GM21619 (cell line): ENCODE results near the gene SFRP5.
A peak's percentile ranks its signal among the peaks of the same experiment; 100 is the strongest.

ENCODE experiments used
- ATAC-seq: cut with Tn5 transposase; IDR thresholded peaks from one replicate; pipeline ENCODE4 v1.9.1; 2021; ENCODE audit not compliant: unreplicated experiment

SFRP5 gene

DNA sequence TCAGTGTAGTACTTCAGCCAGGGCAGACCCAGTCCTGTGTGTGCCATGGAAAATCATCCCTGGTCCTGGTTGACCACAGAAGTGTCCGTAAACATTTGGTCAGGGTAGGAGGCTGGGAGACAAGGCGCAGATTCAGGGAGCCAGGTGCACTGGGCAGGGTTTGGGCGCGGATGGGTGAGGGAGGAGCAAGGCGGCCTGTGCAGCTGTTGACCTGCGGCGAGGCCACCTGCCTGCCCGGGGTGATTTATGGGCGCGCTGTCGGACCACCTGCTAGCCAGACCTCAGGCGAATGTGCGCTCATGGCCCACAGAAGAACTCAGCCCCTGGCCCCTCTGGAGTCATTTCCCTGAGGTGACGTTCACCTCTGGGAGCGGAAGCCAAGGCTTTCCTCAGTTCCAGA is 6.6 kb downstream of the SFRP5 start:
- no peak for ATAC-seq

- no peak for ATAC-seq
Measured at GRCh38 chr10:97764519-97764931, 7.3 kb downstream of the SFRP5 start.

- ATAC-seq: no peak
Measured at GRCh38 chr10:97763947-97764346, 7.9 kb downstream of the SFRP5 start.

- ATAC-seq: no peak
Measured at GRCh38 chr10:97763411-97763810, 8.4 kb downstream of the SFRP5 start.

DNA sequence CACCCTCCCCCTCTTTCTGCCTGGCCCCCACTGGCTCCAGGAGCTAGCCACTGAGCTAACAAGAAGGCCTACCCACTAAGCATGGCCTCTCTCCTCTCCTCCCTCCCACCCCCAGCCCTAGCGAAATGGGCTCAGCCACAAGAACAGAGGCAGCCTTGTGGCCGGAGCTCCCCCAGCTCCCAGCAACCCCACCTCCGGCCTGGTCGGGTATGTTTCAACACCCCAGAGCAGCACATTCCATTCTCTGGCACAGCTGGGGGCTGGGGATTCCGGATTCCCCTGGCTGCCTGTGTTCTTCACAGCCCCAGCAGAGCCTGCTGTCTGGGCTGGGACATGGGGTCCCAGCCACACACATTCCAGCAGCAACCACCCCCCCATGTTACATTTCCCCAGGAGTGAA is 9.0 kb downstream of the SFRP5 start:
- no peak for ATAC-seq

DNA sequence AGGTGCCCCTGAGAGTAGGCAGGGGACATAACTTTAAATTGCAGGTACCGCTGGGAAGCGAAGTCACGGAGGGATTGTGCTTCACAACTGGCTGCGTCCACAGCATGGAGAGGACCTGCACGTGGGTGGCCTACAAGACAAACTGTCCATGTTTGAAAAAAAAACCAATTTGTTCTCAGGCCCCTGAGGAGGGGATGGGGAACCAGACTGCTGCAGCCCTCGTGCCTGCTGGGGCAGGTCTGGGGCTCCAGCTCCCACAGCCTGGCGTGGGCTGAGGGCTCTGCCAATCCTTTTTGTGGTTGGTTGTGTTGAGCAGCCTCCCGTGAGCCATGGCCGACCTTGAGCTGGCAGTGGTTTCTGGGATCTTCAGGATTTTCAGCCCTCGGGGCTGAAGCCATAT is 9.7 kb downstream of the SFRP5 start:
- ATAC-seq: no peak

DNA sequence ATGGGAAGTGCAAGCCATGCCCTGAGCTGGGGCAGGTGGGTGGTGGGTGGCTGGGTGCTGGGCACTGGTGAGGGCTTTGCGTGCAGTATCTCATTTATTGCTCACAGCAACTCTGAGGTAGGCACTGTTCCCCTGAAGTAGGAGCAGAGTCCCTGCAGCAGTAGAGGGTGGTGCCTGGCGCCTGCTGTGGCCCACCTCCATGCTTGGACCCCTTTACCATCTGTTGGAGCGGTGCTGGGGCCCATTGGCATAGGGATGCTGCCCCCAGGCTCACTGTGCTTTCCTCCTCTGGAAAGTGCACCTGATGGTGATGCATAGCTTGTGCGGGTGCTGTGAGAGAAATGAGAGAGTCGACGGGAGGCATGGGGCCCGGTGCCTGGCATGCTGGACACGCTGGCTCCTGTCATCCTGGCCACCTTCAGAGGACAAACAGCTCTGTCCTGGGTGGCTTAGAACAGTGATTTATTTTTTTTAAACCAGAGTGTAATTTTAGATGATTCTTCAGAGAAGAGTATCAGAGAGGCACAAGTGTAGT is 10.4 kb downstream of the SFRP5 start:
- no peak for ATAC-seq

DNA sequence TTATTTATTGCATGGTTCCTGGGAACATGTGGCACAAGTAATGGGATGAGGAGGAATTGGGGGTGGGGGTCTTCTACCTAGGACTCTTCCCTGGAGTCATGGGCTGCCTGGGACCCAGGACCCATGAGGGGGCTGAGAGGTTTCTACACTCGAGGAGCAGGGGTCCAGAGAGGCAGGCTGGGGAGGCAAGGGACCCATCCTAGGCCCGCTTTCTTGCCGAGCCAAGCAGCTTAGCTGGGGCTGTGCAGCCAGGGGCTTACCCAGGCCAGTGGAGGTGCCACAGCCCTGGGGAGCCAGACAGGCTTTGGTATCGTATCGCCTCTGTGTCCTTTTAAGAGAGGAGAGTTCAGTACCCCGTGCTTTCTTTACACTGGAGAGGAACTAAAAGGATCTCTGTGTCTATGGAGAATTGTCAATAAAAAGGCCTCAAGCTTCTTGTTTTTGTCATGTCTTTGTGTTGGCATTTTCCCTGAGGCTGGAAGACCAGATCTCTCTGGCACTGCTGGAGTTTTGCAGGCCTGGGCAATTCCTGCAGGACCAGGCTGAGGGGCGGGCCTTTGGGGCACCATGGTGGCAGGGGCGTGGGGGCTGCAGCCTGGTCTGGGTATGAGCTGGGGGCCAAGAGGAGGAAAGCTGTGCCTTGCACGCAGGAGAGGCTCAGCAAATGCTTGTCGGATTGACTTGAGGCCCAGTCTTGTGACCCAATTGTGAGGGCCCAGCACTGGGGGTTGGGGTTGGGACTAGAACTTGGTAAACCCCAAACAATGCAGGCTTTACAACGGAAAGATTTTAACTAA is 11.1 kb downstream of the SFRP5 start:
- no peak for ATAC-seq

DNA sequence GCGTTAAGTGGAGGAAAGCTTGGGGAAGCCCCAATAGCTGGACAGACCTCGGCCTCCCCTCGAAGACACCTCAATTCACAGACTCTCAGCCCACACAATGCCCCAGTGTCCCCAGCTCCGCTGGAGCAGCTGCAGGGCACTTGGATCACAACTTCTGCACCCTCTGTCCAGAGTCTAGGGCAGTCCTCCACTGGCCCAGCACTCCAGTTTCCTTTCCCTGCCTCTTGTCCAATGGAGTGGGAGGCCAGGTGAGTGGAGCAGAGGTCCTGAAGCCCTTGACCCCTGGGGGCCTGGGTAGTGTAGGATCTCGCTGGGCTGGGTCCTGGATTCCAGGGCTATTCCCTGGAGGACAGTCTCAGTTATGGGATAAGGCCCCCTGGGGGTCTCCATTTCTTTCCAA is 11.9 kb downstream of the SFRP5 start:
- no peak for ATAC-seq

DNA sequence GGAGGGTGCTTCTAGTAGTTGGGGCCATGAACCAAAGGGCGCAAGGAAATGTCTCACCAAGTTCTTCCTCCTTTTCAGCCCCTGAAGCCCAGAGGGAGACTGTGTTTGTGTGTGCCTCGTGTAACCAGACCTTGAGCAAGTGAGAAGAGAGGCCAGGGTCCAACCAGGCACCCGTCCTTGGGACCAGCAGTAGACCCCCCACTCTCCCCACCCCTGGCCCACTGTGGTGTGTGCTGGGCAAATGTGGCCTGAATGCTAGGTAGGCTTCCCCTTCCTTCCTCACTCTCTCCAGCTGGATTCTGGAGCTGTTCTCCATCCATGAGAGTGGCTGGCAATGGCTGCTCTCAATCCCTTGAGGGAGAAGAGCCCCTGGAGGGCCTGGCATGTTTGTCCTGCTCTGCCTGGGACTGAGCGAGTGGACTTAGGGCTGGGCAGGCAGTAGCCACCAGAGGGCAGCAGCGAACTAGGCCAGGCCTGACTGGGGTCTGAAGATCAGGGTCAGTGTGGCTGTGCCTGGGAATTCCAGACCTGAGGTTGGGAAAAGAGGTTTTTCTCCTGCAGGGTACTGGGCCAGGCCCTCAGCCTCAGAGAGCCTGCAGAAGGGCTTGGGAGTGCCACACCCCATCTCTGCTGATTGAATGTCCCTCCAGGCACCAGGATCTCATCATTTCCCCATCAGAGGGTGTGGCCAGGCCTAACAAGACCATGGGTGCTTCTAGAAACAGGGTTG is 12.5 kb downstream of the SFRP5 start:
- ATAC-seq: no peak

DNA sequence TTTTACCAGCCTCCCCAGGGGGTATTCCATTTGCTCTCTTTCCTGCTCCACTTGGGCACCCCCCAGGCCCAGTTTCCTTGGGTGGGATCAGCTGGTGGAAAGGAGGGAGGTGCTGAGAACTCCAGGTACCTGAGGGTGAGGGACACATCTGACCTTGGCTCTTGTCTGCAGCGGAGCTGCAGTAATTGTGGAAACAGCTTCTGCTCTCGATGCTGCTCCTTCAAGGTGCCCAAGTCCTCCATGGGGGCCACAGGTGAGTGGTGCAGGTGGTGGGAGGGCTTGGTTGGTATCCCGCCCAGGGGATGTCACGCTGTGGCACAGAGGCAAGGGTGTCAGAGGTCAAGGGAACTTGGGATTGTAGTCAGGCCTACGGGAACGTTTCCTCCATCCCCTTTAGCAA is 14.3 kb downstream of the SFRP5 start:
- ATAC-seq: no peak

DNA sequence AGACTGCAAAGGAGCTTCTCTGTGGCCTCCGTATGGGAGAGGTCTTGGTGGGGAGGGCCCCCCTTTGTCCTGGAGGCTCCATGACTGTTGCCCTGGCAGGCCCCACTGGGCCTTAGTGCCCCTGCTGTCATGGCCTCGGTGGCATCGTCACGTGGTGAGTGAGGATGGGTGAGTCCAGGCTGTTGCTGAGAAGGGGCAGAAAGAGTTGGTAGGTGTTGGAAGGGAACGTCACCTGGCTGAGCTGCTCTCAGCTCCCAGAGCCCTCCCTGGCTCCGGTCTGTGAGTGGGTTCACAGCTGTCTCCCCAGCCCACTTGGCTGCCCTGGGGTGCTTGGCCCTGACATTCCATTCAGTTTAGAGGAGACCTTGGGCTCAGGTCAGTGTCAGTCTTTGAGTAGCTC is 16.1 kb downstream of the SFRP5 start:
- no peak for ATAC-seq

DNA sequence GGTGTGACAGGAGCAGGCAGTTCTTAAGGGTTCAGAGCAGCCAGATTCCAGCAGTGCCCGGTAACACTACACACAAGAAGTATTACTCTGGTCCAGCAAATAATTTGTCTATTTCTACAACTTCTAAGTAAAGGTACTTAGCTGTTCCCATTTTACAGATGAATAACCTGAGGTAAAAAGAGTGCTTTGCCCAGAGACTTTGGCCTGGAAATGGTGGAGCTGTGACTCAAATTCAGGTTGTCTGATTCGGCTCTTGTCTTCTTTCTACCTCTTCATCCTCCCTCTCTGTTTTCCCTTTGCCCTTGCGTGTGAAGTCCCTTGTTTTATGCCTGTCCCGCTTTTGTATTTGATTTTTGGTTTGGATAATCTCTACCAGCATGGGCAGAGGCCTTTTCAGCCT is 17.1 kb downstream of the SFRP5 start:
- no peak for ATAC-seq

GRCh38 chr10:97752956-97753355 is 18.8 kb downstream of the SFRP5 start:
- no peak for ATAC-seq

GRCh38 chr10:97748116-97748515 is 23.7 kb downstream of the SFRP5 start:
- no peak for ATAC-seq

DNA sequence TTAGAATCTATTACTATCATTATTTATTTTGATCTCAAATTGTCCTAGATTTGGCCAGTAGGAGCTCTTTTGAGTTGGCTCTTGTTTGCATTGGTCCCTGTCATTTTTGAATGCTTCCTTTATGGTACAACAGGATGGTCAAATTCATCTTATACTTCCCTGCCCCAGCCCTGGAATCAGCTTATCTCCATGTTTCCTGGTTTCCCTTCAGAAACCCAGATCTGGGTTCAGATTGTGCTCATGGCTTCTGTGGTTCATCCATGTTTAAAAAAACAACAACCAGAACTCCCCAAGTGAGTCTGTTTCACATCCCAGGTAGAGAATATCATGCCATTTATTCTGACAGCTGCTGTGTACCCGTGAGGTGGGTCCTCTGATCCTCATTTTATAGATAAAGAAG is 24.2 kb downstream of the SFRP5 start:
- ATAC-seq: no peak

DNA sequence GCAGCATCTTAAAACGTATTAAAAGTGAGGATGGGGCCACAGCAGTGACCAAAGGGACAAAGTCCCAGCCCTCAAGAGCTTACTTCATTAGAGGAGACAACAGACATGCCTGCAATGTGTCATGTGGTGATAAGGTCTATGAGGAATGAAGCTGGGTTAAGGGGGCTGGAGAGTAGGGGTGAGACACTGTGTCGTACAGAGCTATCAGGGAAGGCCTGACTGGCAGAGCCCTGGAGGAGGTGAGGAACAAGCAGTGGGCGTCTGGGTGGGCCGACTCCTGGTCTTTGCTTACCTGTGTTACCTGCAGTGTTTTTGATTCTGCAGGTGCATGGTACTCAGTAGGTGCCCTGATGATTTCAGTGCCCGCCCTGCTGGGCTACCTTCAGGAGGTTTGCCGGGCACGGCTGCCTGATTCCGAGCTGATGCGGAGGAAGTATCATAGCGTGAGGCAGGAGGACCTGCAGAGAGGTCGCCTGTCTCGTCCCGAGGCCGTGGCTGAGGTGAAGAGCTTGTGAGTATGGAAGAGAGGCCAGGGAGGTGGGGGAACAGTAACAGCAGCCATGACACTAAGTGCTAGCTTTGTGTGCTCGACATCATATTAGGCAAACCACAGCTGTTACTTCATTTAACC is 27.3 kb downstream of the SFRP5 start:
- no peak for ATAC-seq

GRCh38 chr10:97743169-97743943 is 28.4 kb downstream of the SFRP5 start:
- ATAC-seq: no peak

GRCh38 chr10:97740613-97741012 is 31.2 kb downstream of the SFRP5 start:
- ATAC-seq: no peak

DNA sequence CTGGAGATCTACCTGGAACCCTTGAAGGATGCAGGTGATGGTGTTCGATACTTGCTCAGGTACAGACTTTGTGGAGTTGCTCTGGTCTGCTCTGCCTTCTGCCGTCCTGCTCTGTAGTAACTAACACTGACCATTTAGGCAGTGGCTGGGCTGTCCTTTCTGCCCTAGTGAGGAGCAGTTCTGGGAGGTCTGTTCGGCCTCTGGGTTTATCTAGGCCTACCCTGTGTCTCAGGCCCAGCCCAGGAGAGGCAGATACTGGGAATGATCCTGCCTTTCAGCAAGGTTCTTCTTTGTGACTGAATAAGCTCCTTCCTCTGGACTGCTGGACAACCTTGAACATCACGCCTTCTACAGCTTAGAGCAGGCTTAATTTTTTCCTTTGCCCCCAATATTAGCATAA is 33.2 kb downstream of the SFRP5 start:
- ATAC-seq: no peak

GRCh38 chr10:97737770-97738265 is 34.0 kb downstream of the SFRP5 start:
- ATAC-seq: peak; percentile 9
